Duodenal mucosa (tissue), 2 donors: ENCODE data around the gene GRIA3.

Source experiments
- H3K27ac ChIP-seq: one replicate; pipeline ENCODE4 v1.7.0; 2013; ENCODE audit warnings: low read depth, low read length
- H3K27me3 ChIP-seq, 2 donors: one replicate each; pipeline ENCODE4 v1.7.0; 2013; ENCODE audit warnings: low read length in 2 of 2, control low read depth in 1 of 2; ENCODE audit not compliant: insufficient read depth in 2 of 2, control insufficient read depth in 1 of 2
- H3K36me3 ChIP-seq, 2 donors: one replicate each; pipeline ENCODE4 v1.7.0; 2013; ENCODE audit warnings: low read length in 2 of 2, control low read depth in 1 of 2; ENCODE audit not compliant: insufficient read depth in 2 of 2, control insufficient read depth in 1 of 2
- H3K4me1 ChIP-seq, 2 donors: one replicate each; pipeline ENCODE4 v1.7.0; 2013; ENCODE audit warnings: low read length in 2 of 2, control low read depth in 1 of 2; ENCODE audit not compliant: insufficient read depth in 2 of 2, control insufficient read depth in 1 of 2
- H3K4me3 ChIP-seq, 2 donors: one replicate each; pipeline ENCODE4 v1.7.0; 2013; ENCODE audit warnings: low read length in 2 of 2, low read depth in 1 of 2
- H3K9ac ChIP-seq, 2 donors: one replicate each; pipeline ENCODE4 v1.7.0; 2013; ENCODE audit warnings: low read length in 2 of 2, low read depth in 1 of 2
- H3K9me3 ChIP-seq, 2 donors: one replicate each; pipeline ENCODE4 v1.7.0; 2013; ENCODE audit warnings: low read length in 2 of 2, control low read depth in 1 of 2; ENCODE audit not compliant: control insufficient read depth in 1 of 2

Gene GRIA3

DNA sequence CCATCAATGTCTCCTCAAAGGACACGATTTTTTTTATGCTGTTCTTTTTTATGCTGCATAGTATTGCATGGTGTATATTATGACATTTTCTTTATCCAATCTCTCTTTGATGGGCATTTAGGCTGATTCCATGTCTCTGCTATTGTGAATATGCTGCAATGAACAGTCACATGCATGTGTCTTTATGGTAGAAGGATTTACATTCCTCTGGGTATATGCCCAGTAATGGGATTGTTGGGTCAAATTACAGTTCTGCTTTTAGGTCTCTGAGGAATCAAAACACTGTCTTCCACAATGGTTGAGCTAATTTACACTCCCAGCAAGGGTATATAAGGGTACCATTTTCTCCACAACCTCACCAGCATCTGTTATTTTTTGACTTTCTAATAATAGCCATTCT, 113.9 kb downstream of the GRIA3 start:
- no peaks in the 10 kb centered on the region for H3K4me1 ChIP-seq

DNA sequence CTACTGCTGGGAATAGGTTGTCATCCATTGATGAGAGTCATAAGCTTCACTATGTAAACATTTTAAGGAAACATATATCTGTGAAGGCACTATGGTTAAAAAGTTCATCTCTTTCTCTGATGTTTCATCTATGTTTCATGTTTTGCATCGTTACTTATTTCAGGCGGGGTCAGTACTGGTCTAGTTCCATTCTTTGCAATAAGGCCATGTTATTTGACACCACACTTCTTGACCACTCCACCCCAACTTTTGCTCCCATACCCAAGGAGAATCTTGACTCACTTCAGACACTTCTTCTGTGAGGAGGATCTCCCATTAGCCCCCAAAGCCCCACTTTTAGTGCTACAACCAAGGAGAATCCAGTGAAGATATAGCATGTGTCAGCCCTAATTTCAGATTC, 119.4 kb downstream of the GRIA3 start:
- Histone ChIP-seq H3K4me3 (no peak overlapping the region), H3K4me1 (no peaks in the 10 kb centered on the region), H3K27ac (no peak overlapping the region), H3K36me3 (no peaks in the 10 kb centered on the region), H3K9ac (no peak overlapping the region), H3K9me3 (no peaks in the 10 kb centered on the region), H3K27me3 (no peaks in the 10 kb centered on the region)

More for the DNA sequence above, 113.9 kb downstream of the GRIA3 start:
- no peaks in the 10 kb centered on the region for H3K9me3 ChIP-seq
- no peaks in the 10 kb centered on the region for H3K27me3 ChIP-seq
- no peak overlapping the region for H3K4me3 ChIP-seq
- no peak overlapping the region for H3K27ac ChIP-seq
- no peaks in the 10 kb centered on the region for H3K36me3 ChIP-seq
- no peak overlapping the region for H3K9ac ChIP-seq

DNA sequence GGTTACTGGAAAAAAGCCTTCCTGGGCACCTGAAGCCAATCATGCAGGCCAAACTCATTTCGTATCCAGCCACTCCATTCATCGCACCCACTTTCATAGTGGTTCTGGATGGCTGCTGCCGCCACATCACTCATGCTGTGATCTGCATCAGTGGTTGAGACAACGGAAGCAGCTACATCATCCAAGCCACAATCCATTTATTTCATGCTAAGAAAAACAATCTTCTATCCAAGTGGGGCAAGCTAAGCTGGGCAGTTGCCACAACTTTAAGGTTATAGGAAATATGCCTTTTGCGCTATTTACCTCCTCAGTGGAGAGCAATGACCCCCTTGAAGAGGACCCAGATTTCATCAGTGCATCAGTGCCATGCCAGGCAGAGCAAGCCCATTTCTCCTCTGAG, 124.6 kb downstream of the GRIA3 start:
- Histone ChIP-seq H3K27ac (no peak overlapping the region), H3K36me3 (no peaks in the 10 kb centered on the region), H3K9ac (no peak overlapping the region), H3K4me3 (no peak overlapping the region), H3K9me3 (no peaks in the 10 kb centered on the region), H3K4me1 (no peaks in the 10 kb centered on the region), H3K27me3 (no peaks in the 10 kb centered on the region)

DNA sequence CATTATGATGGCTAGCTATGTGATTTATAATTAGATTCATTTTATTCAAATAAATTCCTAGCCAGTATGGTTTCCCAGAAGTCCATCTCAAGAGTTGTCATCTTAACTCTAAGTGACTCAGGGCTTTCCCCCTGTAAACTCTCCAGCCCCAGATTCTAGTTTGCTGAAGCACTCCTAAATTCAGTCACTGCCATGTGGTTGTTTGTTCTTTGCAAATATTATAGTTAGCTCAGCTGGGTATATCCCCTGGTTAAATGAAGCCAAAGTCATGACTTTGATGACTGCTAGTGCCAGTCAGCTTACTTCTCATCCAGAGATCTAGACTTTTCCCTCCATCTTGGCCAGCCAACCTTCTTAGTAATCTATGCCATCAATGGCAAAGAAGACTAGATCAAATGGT, 126.0 kb downstream of the GRIA3 start:
- Histone ChIP-seq H3K4me1 (no peaks in the 10 kb centered on the region), H3K27me3 (no peaks in the 10 kb centered on the region), H3K4me3 (no peak overlapping the region), H3K9me3 (no peaks in the 10 kb centered on the region), H3K9ac (no peak overlapping the region), H3K27ac (no peak overlapping the region), H3K36me3 (no peaks in the 10 kb centered on the region)

DNA sequence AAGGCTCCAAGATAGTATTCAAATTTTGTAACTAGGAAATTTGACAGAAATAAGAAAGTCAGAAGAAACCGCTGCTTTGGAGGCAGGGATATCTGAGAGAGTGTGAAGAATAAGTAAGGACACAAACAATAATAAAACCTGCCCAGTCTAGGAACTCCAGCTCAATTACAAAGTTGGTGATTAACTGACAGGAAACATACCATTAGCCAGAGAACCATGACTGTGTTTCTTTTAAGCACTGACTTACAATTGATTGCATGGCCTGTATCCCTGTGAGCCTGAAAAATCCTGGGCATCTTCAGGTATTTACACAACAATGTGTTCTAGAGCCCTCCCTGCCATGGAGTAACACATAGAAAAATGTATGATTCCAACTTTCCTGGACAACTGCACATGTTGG, 127.4 kb downstream of the GRIA3 start:
- Histone ChIP-seq H3K9ac (no peak overlapping the region), H3K36me3 (no peaks in the 10 kb centered on the region), H3K27ac (no peak overlapping the region), H3K9me3 (no peaks in the 10 kb centered on the region), H3K27me3 (no peaks in the 10 kb centered on the region), H3K4me3 (no peak overlapping the region), H3K4me1 (no peaks in the 10 kb centered on the region)

DNA sequence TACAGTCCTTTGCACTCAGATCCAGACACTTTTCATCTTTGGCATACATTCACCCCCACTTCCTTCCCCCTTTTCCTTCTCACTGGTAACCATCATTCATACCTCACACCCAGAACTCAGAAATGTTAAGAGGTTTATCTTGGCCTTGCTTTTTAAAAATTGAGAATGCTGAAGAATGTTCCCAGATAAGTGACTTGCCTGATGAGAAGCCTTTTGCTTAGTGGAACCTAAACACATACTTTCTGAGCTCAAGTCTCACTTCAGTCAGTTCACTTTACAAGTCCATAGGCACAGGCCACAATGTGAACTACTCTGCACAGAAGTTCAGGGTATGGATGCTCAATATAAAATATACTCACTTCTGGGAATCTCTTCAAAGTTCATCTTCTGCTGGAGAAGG, 129.4 kb downstream of the GRIA3 start:
- no peak overlapping the region for H3K9ac ChIP-seq
- no peaks in the 10 kb centered on the region for H3K9me3 ChIP-seq
- no peaks in the 10 kb centered on the region for H3K27me3 ChIP-seq
- H3K36me3 ChIP-seq = no peaks in the 10 kb centered on the region
- H3K4me1 ChIP-seq = no peaks in the 10 kb centered on the region
- H3K27ac ChIP-seq = no peak overlapping the region
- H3K4me3 ChIP-seq = no peak overlapping the region

DNA sequence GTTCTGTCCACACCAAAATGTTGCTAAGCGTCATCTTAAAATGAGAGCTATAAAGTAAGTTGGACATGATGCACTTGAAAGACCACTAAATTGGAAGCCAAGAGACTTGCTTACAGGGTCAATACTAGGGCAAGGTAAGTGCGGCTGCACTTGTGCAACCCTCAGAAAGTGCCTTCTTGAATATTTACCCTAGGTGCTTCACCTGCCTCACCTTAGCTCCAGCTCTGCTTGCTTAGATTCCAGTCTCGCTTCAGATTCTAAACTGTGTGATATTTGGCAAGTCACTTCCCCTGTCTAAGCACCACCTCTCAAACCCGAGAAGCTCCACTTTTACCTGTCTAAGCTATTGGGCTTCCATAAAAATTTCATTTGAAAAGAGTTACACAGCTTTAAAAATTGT, 136.5 kb downstream of the GRIA3 start:
- Histone ChIP-seq H3K9me3 (no peaks in the 10 kb centered on the region), H3K4me3 (no peak overlapping the region), H3K4me1 (no peaks in the 10 kb centered on the region), H3K36me3 (no peaks in the 10 kb centered on the region), H3K9ac (no peak overlapping the region), H3K27ac (no peak overlapping the region), H3K27me3 (no peaks in the 10 kb centered on the region)

DNA sequence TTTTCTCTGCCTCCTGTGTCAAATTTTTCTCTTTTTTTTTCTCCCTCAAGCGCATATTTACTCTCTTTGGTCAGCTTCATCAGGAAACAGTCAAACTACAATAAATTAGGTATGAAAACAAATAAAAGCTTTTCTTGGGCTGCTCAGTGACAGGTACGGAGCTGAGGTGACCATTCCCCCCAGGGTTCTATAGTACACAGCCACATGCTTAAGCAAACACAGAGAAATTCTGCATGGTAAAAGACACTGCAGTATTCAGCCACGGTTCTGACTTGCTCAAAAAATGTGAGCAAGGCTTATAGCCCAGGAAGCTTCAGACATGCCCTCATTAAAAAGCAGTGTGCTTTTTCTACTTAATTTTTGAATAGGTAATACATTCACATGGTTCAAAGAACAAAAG, 138.5 kb downstream of the GRIA3 start:
- no peak overlapping the region for H3K27ac ChIP-seq
- no peak overlapping the region for H3K4me3 ChIP-seq
- no peaks in the 10 kb centered on the region for H3K9me3 ChIP-seq
- no peak overlapping the region for H3K9ac ChIP-seq
- H3K36me3 ChIP-seq = no peaks in the 10 kb centered on the region
- H3K27me3 ChIP-seq = no peaks in the 10 kb centered on the region
- H3K4me1 ChIP-seq = no peaks in the 10 kb centered on the region

DNA sequence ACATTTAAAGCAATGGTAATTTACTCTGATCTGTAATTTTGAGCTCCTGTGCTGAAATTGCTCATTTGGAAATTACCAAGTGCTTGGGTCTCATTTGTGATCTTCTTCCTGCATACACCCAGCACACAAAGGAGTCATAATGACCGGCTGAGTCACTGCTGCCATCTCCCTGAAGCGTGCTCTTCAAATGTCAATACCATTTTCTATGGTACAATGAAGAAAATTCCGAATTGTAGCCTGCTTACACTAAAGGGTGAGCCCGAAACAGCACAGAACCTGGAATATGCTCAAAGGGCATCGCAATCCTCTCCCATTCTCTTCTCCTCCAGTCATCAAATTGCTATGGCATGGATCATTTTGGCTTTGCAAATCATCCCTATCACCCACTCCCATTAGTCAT, 140.5 kb downstream of the GRIA3 start:
- Histone ChIP-seq H3K9me3 (no peaks in the 10 kb centered on the region), H3K36me3 (no peaks in the 10 kb centered on the region), H3K27me3 (no peaks in the 10 kb centered on the region), H3K4me3 (no peak overlapping the region), H3K4me1 (no peaks in the 10 kb centered on the region), H3K27ac (no peak overlapping the region), H3K9ac (no peak overlapping the region)

DNA sequence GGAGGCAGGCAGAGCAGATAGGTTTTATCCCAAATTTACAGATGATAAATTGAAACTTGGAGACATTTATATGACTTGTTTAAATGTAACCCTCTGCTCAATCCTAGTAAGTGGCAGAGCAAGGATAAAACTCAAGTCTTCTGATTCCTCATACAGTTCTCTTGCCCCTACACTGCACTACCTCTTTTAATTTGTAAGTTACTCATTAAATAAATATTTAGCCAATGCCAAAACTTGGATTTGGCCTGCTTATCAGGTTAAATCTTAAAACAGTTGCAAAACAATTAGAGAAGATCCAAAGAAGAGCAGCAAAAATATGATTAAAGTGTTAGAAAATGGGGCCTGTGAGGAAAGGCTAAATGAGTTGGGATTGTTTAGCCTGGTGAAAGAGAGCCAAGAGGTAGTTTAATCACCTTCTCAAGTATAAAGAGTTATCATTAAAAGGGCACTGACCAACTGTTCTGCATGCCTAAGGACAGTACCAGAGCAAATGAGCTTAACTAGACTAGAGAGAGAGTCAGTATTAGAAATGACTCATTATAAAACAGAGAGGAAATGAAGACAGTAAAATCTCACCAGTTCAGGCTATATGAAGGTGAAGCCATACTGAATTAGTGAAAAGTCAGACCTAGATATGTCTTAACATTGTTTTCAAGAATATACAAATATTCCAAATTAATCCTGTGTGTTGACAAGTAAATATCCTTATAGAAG, 146.3 kb downstream of the GRIA3 start:
- Histone ChIP-seq H3K27me3 (no peaks in the 10 kb centered on the region), H3K9ac (no peak overlapping the region), H3K36me3 (no peaks in the 10 kb centered on the region), H3K27ac (no peak overlapping the region), H3K9me3 (no peaks in the 10 kb centered on the region), H3K4me1 (no peaks in the 10 kb centered on the region), H3K4me3 (no peak overlapping the region)

DNA sequence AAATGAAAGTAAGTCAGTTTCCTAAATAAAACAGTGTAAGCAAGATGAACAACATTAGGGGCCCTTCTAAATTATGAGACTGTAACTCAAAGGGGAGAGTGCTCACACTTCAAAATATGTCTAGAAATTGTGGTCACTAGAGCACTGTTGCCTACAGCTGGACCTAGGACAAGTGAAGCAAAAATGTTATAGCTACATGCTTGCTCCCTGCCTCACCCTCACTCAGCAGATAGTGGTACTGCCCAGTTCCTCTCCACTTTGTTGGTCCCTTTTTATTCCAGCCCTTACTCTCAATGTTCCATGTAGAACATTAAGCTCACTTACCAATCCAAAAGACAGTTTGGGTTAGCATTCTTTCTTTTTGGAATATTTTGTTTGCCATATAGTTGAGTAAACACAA, 147.3 kb downstream of the GRIA3 start:
- H3K9ac ChIP-seq = no peak overlapping the region
- H3K9me3 ChIP-seq = no peaks in the 10 kb centered on the region
- no peaks in the 10 kb centered on the region for H3K27me3 ChIP-seq
- no peak overlapping the region for H3K4me3 ChIP-seq
- H3K36me3 ChIP-seq = no peaks in the 10 kb centered on the region
- H3K4me1 ChIP-seq = no peaks in the 10 kb centered on the region
- no peak overlapping the region for H3K27ac ChIP-seq
